Stimulated activated CD4-positive, alpha-beta T cell treated with anti-CD3 and anti-CD28 coated beads, Interleukin-2, amount 100 ng/mL, for 4 hours (primary cell): ENCODE results near the gene FBXL16.
"Not testable (repeated sequence)": the region's sequence is repeated elsewhere in the genome, so short reads cannot be mapped to it uniquely, and the experiment has no call there.

Experiments
- DNase-seq: peaks from one replicate; pipeline ENCODE4 v3.0.0-alpha.2; 2020; ENCODE audit warnings: low read depth

FBXL16 gene

GRCh38 chr16:722835-723633 lies 17.4 kb upstream of the FBXL16 start:
- DNase-seq, result no peak

- no peak for DNase-seq
These were observed 16.4 kb upstream of the FBXL16 start for GRCh38 chr16:721765-722540.

GRCh38 chr16:720990-721764 lies 15.6 kb upstream of the FBXL16 start, which contains the start of gene ANTKMT:
ANTKMT (plus strand) TSS chr16:721146; CDS start chr16:721275, 129 bp downstream.
- DNase-seq, result peak; percentile 54

DNA sequence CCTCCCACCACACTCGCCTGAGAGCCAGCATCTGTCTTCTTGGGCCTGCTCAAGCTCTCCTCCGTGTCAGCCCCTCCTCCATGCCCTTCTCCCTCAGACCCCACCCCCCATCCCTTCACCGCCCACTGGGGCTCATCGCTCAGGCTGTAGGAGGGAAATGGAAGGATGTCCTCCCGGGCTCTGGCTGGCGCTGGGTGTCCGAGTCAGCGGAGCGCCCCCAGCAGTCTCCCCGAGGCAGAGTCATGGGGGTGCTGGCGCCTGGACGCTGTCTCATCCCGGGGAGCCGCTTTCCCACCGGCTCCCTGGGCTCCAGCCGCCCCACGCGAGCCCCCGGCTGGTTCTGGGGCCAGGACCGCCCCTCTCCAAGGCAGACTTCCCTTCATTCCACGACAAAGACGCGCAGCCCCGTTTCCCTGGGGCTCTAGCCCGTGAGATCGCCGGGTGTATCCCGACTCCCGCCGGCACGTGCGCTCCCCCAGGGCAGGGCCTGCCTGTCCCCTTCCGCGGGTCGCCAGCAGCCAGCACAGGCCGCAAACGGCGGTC lies 14.9 kb upstream of the FBXL16 start:
- DNase-seq, result no peak

DNA sequence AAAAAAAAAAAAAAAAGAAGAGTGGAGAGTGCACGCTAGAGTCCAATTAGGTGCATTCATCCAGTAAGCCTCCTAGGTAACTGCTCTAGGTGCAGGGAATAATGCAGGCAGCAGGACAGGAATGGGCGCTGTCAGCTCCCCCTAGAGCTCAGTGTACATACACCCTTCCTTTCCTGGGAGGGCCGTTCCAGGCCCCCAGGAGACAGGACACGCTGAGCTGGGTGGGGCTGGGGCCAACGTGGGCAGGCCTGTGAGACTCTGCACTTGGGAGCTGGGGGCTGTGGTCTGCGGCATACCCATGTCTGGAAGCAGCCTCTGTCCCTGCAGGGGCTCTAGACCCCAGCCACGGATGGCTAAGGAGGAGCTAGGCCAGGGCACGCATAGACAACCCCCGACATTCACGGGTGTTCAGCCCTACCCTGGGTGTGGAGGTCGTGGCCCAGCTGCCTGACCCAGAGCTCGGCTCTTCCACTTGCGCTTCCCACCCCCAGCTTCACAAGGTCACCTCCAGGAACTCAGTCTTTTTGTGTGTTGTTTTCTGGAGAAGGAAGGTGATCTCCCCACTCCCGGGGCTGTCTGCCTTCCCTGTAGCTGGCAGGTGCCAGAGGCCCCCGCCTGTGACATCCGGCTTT lies 14.3 kb upstream of the FBXL16 start:
- no peak for DNase-seq

DNA sequence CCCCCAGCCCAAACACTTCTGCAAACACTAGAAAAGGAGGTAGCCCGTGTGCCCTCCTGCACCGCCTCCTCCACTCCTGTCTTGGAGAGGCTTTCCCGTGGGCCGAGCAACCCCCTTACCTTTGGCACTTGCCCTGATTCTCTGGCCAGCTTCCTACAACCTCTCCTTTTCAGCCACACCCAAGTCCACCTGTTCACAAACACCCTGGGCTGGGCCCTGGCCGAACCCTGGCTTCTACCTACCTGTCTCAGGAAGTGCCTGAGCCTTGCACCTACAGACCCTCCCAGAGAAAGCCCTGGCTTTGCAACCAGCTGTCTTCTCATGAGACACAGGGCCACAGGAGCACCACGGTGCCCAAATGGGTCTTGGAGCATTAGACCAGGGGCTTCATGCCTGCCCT lies 13.3 kb upstream of the FBXL16 start:
- no peak for DNase-seq

DNA sequence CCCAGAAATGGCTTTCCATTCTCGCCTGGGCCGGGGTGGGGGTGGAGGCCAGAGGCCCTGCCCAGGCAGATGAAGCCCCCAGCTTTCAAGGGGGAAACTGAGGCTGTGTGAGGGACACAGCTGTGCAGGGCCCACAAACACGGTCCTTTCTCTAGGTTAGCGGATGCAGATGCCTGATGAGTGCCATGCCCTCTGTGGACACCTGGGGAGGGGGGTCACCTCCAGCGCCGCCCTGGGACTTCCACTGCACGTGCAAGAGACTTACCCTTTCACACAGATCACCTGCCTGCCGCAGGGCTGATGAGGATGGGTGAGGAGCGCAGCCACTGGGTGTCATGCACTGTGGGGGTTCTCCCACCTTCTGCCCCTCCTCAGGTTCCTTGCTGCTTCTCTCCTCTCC lies 12.8 kb upstream of the FBXL16 start:
- no peak for DNase-seq

DNA sequence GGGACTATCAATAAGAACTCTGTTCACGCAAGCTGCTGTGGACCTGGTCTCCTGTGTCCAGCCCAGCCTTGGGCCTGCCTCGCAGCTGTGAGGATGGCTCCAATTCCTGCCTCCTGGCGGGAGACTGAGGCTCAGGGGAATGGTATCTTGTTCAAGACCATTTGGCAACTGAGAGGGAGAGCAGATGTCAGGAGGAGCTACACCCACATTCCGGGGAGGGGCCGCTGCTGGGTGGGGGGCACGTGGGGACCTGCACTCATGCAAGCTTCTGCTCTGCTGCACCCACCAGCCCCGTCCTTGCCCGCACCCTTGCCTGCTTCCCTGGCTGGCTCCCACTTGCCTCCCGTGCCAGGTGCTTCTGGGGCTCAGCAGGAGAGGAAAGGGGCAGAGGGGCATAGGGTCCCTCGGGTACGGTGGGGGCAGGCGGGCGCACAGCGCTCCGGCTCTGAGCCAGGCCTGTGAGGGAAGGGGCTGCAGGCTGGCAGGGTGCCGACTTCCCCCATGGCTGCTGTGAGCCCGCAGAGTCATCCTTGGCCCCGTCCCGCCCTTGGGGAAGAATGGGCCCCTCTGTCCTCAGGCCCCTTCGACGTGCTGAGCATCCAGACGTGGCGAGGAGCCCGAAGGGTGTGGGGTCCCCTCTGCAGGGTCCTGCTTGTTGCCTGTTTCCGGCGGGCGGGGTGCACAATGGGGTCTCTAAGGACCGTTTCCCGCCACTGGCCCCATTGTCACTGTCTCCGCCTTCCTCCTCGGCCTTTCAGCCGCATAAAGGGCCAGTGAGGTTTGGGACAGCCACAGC lies 12.0 kb upstream of the FBXL16 start:
- DNase-seq, result no peak

GRCh38 chr16:716768-717325 lies 11.2 kb upstream of the FBXL16 start:
- no peak for DNase-seq

DNA sequence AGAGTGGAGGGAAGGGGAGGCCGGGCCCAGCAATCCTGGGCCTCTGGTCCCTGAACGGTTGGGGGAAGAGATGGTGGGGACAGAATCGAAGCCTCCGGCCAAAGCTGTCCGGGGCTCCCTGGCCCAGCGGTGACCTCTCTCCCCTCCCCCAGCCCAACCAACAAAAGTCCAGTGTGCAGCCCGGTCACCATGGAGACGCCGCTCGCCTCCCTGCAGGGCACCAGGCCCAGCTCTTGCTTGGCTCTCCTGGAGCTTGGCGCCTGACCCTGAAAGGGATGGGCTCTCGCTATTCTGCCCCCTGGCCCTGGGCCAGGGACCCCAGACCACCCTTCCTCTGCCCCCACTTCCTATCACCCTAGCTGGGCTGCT lies 10.6 kb upstream of the FBXL16 start:
- DNase-seq, result no peak

GRCh38 chr16:715477-716199 lies 10.0 kb upstream of the FBXL16 start:
- no peak for DNase-seq

GRCh38 chr16:714558-715476 lies 9.2 kb upstream of the FBXL16 start, which contains the start of gene METRN:
METRN (plus strand) TSS chr16:715118; CDS start chr16:715290, 172 bp downstream.
- peak; percentile 83 for DNase-seq

GRCh38 chr16:714079-714478 lies 8.5 kb upstream of the FBXL16 start:
- DNase-seq, result no peak

DNA sequence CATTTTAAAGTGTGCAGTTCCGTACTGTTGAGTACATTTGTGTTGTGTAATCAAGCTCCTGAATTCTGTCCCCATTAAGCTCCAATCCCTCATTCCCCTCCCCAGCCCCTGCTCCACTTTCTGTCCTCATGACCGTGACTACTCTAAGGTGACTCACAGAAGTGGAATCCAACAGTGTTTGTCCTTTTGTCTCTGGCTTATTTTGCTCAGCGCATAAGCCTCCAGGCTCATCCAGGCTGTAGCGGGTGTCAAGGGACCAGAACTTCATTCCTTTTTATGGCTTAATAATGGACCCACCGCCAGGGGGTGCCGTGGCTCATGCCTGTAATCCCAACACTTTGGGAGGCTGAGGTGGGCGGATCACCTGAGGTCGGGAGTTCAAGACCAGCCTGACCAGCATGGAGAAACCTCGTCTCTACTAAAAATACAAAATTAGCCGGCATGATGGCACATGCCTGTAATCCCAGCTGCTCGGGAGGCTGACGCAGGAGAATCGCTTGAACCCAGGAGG lies 7.2 kb upstream of the FBXL16 start:
- not testable (repeated sequence) for DNase-seq

DNA sequence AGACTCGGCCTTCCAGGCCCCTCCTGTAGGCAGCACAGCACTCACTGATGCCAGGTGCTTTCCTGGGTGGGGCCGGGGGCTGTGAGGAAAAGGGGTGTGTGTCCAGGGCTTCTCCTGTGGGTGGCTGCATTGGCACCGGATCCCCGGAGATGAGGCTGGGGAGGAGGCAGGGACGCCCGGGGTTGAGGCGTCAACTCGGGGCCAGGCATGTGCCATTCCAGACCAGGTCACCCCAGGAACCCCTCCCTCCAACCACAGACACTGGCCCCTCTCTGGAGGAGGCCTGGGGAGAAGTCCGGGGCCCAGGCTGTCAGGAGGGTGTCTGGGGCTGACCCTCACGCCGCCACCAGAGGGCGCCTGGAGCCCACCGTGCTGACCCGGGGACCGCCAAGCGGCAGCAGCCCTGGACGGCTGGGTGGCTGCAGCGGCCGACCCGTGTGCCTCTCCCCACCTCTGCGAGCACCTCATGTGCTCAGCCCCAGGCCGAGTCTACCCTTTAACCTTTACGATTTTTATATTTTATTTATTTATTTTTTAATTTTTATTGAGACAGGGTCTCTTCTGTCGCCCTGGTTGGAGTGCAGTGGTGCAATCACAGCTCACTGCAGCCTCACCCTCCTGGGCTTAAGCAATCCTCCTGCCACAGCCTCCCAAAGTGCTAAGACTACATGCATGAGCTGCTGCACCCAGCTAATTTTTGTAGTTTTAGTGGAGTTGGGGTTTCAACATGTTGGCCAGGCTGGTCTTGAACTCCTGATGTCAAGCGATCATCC lies 6.1 kb upstream of the FBXL16 start:
- DNase-seq, result peak; percentile 66

DNA sequence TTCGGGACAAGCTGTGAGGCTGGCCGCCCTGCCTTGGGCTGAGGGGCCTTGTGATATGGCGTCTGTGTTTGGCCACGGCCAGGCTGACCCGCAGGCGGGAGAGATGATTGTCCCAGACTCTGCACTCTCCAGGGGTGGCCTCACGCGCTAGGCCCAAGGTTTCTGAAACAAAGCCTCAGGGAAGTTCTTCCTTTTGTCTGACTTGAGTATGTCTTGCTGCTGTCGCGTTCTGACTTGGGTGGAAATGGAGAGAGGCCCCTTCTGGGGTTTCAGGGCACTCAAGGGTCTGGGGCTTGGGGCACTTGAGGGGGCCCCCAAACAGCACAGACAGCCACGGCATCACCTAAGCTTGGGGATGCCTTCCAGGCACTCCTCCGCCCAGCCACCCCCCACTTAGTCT lies 5.5 kb upstream of the FBXL16 start:
- no peak for DNase-seq

DNA sequence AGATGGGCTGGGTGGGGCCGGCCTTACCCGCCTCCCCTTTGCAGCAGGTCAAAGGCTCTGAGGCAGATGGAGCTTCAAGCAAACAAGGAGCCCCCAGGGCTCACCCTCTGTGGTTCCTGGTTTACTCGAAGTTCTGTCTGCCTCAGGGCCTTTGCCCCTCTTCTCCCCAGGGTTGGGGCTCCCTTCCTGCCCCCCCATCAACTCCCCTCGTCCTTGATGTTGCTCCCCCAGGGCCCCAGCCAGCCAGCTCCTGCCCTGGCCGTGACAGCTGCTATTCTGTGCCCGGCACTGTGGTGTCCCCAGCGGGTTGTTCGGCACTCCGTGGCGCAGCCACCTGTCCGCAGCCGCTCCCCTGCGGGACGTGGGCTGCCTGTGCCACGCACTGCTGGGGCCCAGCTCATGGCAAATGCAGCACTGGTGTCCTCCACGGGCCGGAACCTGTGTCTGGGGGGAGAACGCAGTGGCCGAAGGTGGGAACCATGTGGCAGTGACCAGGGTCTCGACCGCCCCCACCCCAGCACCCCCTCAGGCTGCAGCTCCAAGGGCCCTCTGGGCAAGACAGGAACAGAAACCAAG lies 5.0 kb upstream of the FBXL16 start:
- DNase-seq, result no peak
